H9 (cell line): ENCODE results near the gene MYLK4. TPM values are rescaled to one million over a fixed set of nuclear protein-coding genes. Genes with fewer than 3 reads are reported as not detected.

Source experiments
- DNase-seq: peaks from one replicate; pipeline ENCODE4 v3.0.0-alpha.2; 2017
- H2AFZ ChIP-seq: one replicate; pipeline ENCODE4 v1.6.1; 2013; ENCODE audit warnings: mild to moderate bottlenecking, low read length, control low read depth, moderate library complexity
- H2AK5ac ChIP-seq: 2 replicates; pipeline ENCODE4 v1.6.1; 2013; ENCODE audit warnings: low read length, control low read depth, mixed read lengths; ENCODE audit not compliant: insufficient read length
- H2BK120ac ChIP-seq: one replicate; pipeline ENCODE4 v1.6.1; 2013; ENCODE audit warnings: low read depth, mild to moderate bottlenecking, low read length, control low read depth, inconsistent platforms; ENCODE audit not compliant: poor library complexity, severe bottlenecking
- H2BK12ac ChIP-seq: 2 replicates; pipeline ENCODE4 v1.6.1; 2013; ENCODE audit warnings: low read length, control low read depth, mixed read lengths, low read depth; ENCODE audit not compliant: insufficient read length
- H2BK15ac ChIP-seq: 2 replicates; pipeline ENCODE4 v1.6.1; 2013; ENCODE audit warnings: low read depth, low read length, control low read depth
- H2BK20ac ChIP-seq: one replicate; pipeline ENCODE4 v1.6.1; 2013; ENCODE audit warnings: low read depth, mild to moderate bottlenecking, low read length, control low read depth, inconsistent platforms; ENCODE audit not compliant: poor library complexity, severe bottlenecking
- H2BK5ac ChIP-seq: 2 replicates; pipeline ENCODE4 v1.6.1; 2013; ENCODE audit warnings: low read length, control low read depth, mixed read lengths; ENCODE audit not compliant: insufficient read length
- H3K14ac ChIP-seq: 2 replicates; pipeline ENCODE4 v1.6.1; 2013; ENCODE audit warnings: low read length, control low read depth; ENCODE audit not compliant: insufficient read depth
- H3K18ac ChIP-seq: 2 replicates; pipeline ENCODE4 v1.6.1; 2013; ENCODE audit warnings: low read depth, mild to moderate bottlenecking, mixed read lengths, low read length, control low read depth; ENCODE audit not compliant: insufficient read length
- H3K23ac ChIP-seq: 2 replicates; pipeline ENCODE4 v1.6.1; 2013; ENCODE audit warnings: low read length, control low read depth, mixed read lengths, low read depth; ENCODE audit not compliant: insufficient read length
- H3K23me2 ChIP-seq: 2 replicates; pipeline ENCODE4 v1.6.1; 2013; ENCODE audit warnings: low read depth, mild to moderate bottlenecking, mixed read lengths, low read length, control low read depth; ENCODE audit not compliant: insufficient read length, poor library complexity, severe bottlenecking
- H3K27ac ChIP-seq: 2 replicates; pipeline ENCODE4 v1.5.1; 2013; ENCODE audit warnings: low read length, control low read depth, mixed read lengths, low read depth; ENCODE audit not compliant: insufficient read length
- H3K27me3 ChIP-seq: 2 replicates; pipeline ENCODE4 v1.6.1; 2013; ENCODE audit warnings: low read length, control low read depth, inconsistent platforms; ENCODE audit not compliant: insufficient read depth
- H3K4ac ChIP-seq: 2 replicates; pipeline ENCODE4 v1.6.1; 2013; ENCODE audit warnings: low read depth, mild to moderate bottlenecking, control low read depth, inconsistent platforms, low read length, moderate library complexity
- H3K4me1 ChIP-seq: 2 replicates; pipeline ENCODE4 v1.6.1; 2013; ENCODE audit warnings: low read length, control low read depth, inconsistent platforms; ENCODE audit not compliant: insufficient read depth
- H3K4me2 ChIP-seq: 2 replicates; pipeline ENCODE4 v1.6.1; 2013; ENCODE audit warnings: low read length, control low read depth, mixed read lengths; ENCODE audit not compliant: insufficient read length, insufficient read depth
- H3K56ac ChIP-seq: 2 replicates; pipeline ENCODE4 v1.6.1; 2013; ENCODE audit warnings: low read depth, mild to moderate bottlenecking, mixed read lengths, low read length, control low read depth; ENCODE audit not compliant: insufficient read length
- H3K79me1 ChIP-seq: 2 replicates; pipeline ENCODE4 v1.6.1; 2013; ENCODE audit warnings: low read depth, mild to moderate bottlenecking, moderate library complexity, low read length, control low read depth, inconsistent platforms; ENCODE audit not compliant: insufficient read depth, poor library complexity, severe bottlenecking
- H3K79me2 ChIP-seq: 2 replicates; pipeline ENCODE4 v1.6.1; 2013; ENCODE audit warnings: low read length, control low read depth, inconsistent platforms; ENCODE audit not compliant: insufficient read depth
- H3K9ac ChIP-seq: 2 replicates; pipeline ENCODE4 v1.6.1; 2013; ENCODE audit warnings: low read length, control low read depth, mixed read lengths; ENCODE audit not compliant: insufficient read length; ENCODE audit errors: extremely low read depth
- H3K9me3 ChIP-seq: one replicate; pipeline ENCODE4 v1.6.1; 2013; ENCODE audit warnings: low read depth, low read length, inconsistent platforms; ENCODE audit not compliant: control insufficient read depth
- H3T11ph ChIP-seq: one replicate; pipeline ENCODE4 v1.6.1; 2013; ENCODE audit warnings: mild to moderate bottlenecking, low read length, control low read depth, inconsistent platforms
- H4K20me1 ChIP-seq: one replicate; pipeline ENCODE4 v1.6.1; 2013; ENCODE audit not compliant: control insufficient read depth, insufficient read length, insufficient read depth
- H4K5ac ChIP-seq: 2 replicates; pipeline ENCODE4 v1.6.1; 2013; ENCODE audit warnings: low read depth, mild to moderate bottlenecking, mixed read lengths, low read length, control low read depth; ENCODE audit not compliant: insufficient read length
- H4K8ac ChIP-seq: replicated peaks from 2 replicates; pipeline ENCODE4 v1.6.1; 2013; ENCODE audit warnings: low read length, control low read depth, mixed read lengths, low read depth; ENCODE audit not compliant: insufficient read length
- H4K91ac ChIP-seq: 2 replicates; pipeline ENCODE4 v1.6.1; 2013; ENCODE audit warnings: low read depth, mild to moderate bottlenecking, moderate library complexity, mixed read lengths, low read length, control low read depth; ENCODE audit not compliant: insufficient read length
- H3K27ac Mint-ChIP-seq, 3 experiments: 2 replicates in 2 of 3; 3 replicates in 1 of 3; pipeline ENCODE4 v1.8.0; 2020 to 2021; ENCODE audit warnings: mixed read lengths in 3 of 3, mild to moderate bottlenecking in 1 of 3, moderate library complexity in 1 of 3
- H3K27me3 Mint-ChIP-seq: 2 replicates; pipeline ENCODE4 v1.8.0; 2021; ENCODE audit warnings: low read depth, mild to moderate bottlenecking, moderate library complexity, mixed read lengths
- H3K36me3 Mint-ChIP-seq, 3 experiments: 2 replicates in 2 of 3; 3 replicates in 1 of 3; pipeline ENCODE4 v1.8.0; 2020 to 2021; ENCODE audit warnings: low read depth in 3 of 3, mixed read lengths in 3 of 3; ENCODE audit not compliant: insufficient read depth in 1 of 3
- H3K4me1 Mint-ChIP-seq, 2 experiments: 2 replicates each; pipeline ENCODE4 v1.8.0; 2020; ENCODE audit warnings: mixed read lengths in 2 of 2
- H3K4me3 Mint-ChIP-seq, 2 experiments: 2 replicates in 1 of 2; 3 replicates in 1 of 2; pipeline ENCODE4 v1.8.0; 2020 to 2021; ENCODE audit warnings: mild to moderate bottlenecking in 2 of 2, mixed read lengths in 2 of 2, moderate library complexity in 1 of 2
- H3K9me3 Mint-ChIP-seq, 2 experiments: 2 replicates in 1 of 2; 3 replicates in 1 of 2; pipeline ENCODE4 v1.8.0; 2020; ENCODE audit warnings: mild to moderate bottlenecking in 2 of 2, mixed read lengths in 2 of 2, moderate library complexity in 1 of 2
- CTCF ChIP-seq: fragments of 200-600 bp; sonication (generic); conservative IDR thresholded peaks from 3 replicates; pipeline ENCODE4 v1.8.0; 2021; ENCODE audit warnings: antibody characterized with exemption, mild to moderate bottlenecking
- WGBS: extraction: QIAGEN DNeasy Blood & Tissue Kit; methylation state at CpG from one replicate; pipeline ENCODE4 v1.1.7; 2013; ENCODE audit warnings: missing lambda C conversion rate, low lambda C conversion rate, mixed read lengths; ENCODE audit not compliant: insufficient read length; ENCODE audit errors: extremely low coverage; 5-methylcytosine and 5-hydroxymethylcytosine counted together
- total RNA-seq: library from RNA; stranded (reverse); gene quantifications from 2 replicates; pipeline ENCODE4 v1.2.1, GENCODE V29; 2021

Gene MYLK4
- total RNA-seq, 1 experiment from 2014 or later: 0.28 TPM

- Histone ChIP-seq H4K5ac (no peak overlapping the region), H2BK120ac (no peak overlapping the region), H3K56ac (no peak overlapping the region), H3K9me3 (peaks cover 11% of the 10 kb centered on the region), H3K14ac (no peak overlapping the region), H3K4ac (no peak overlapping the region), H3K79me1 (no peaks in the 10 kb centered on the region), H4K8ac (no peak overlapping the region), H4K20me1 (no peaks in the 10 kb centered on the region), H3K4me1 (no peaks in the 10 kb centered on the region), H2BK20ac (no peak overlapping the region), H4K91ac (no peak overlapping the region), H2BK12ac (no peak overlapping the region), H2AFZ (no peak overlapping the region), H3K79me2 (no peaks in the 10 kb centered on the region), H3K27ac (no peak overlapping the region), H3K23ac (no peak overlapping the region), H3K4me2 (no peak overlapping the region), H3K27me3 (no peaks in the 10 kb centered on the region), H2AK5ac (no peak overlapping the region), H3K18ac (no peak overlapping the region), H2BK15ac (no peak overlapping the region), H3K23me2 (no peaks in the 10 kb centered on the region), H3K9ac (no peak overlapping the region), H2BK5ac (no peak overlapping the region), H3T11ph (no peak overlapping the region)
- no peak for DNase-seq
- no peaks in the 10 kb centered on the region; the same call in 1 of the 2 replicates for H3K27me3 Mint-ChIP-seq
- whole genome bisulfite sequencing: no CpG with 5 or more reads among the region's 8 CpGs
- no peak for TF ChIP-seq CTCF
- H3K4me3 Mint-ChIP-seq: no peak overlapping the region
- peaks cover 15 to 29% (median 28%) of the 10 kb centered on the region in 3 experiments for H3K36me3 Mint-ChIP-seq
- no peak overlapping the region for H3K27ac Mint-ChIP-seq
- peaks cover 10 to 12% of the 10 kb centered on the region in 2 experiments for H3K4me1 Mint-ChIP-seq
- peaks cover 20 to 39% of the 10 kb centered on the region in 2 experiments for H3K9me3 Mint-ChIP-seq
Observed at GRCh38 chr6:2713473-2714110, 37.1 kb downstream of the MYLK4 start.
